ENCODE measurements around the gene MAST3.

MAST3 gene

GRCh38 chr19:18097217-18097992 is at the start of gene MAST3:
Gene MAST3 (plus strand): TSS chr19:18097778. CDS start chr19:18097793, 15 bp downstream.
- peak; percentile 74 for DNase-seq

- peak; percentile 86 for DNase-seq
Observed at GRCh38 chr19:18049385-18049784, 48.2 kb upstream of the MAST3 start.

GRCh38 chr19:18051887-18052286 is 45.7 kb upstream of the MAST3 start:
- DNase-seq: no peak

GRCh38 chr19:18053576-18054219 is 43.9 kb upstream of the MAST3 start:
- DNase-seq: no peak

- DNase-seq: no peak
Observed at GRCh38 chr19:18055967-18056366, 41.6 kb upstream of the MAST3 start.

GRCh38 chr19:18057557-18057956 is 40.0 kb upstream of the MAST3 start:
- DNase-seq: peak; percentile 38

- peak; percentile 88 for DNase-seq
Observed at GRCh38 chr19:18058208-18059009, 39.2 kb upstream of the MAST3 start.

GRCh38 chr19:18059297-18059696 is 38.3 kb upstream of the MAST3 start:
- DNase-seq: no peak

GRCh38 chr19:18059902-18060301 is 37.7 kb upstream of the MAST3 start:
- no peak for DNase-seq

- no peak for DNase-seq
Observed at GRCh38 chr19:18060472-18060871, 37.1 kb upstream of the MAST3 start.

GRCh38 chr19:18062028-18062427 is 35.5 kb upstream of the MAST3 start:
- DNase-seq: no peak

GRCh38 chr19:18063463-18063862 is 34.1 kb upstream of the MAST3 start:
- DNase-seq: no peak

GRCh38 chr19:18065173-18065495 is 32.4 kb upstream of the MAST3 start:
- DNase-seq: no peak

GRCh38 chr19:18068395-18068794 is 29.2 kb upstream of the MAST3 start:
- no peak for DNase-seq

- DNase-seq: no peak
Observed at GRCh38 chr19:18069383-18069782, 28.2 kb upstream of the MAST3 start.

GRCh38 chr19:18070181-18070580 is 27.4 kb upstream of the MAST3 start:
- no peak for DNase-seq

GRCh38 chr19:18072335-18072734 is 25.2 kb upstream of the MAST3 start:
- no peak for DNase-seq

- DNase-seq: no peak
Observed at GRCh38 chr19:18073197-18073596, 24.4 kb upstream of the MAST3 start.

- DNase-seq: no peak
Observed at GRCh38 chr19:18074192-18074591, 23.4 kb upstream of the MAST3 start.

GRCh38 chr19:18083929-18084684 is 13.5 kb upstream of the MAST3 start:
- no peak for DNase-seq

GRCh38 chr19:18085702-18086457 is 11.7 kb upstream of the MAST3 start:
- no peak for DNase-seq

GRCh38 chr19:18086590-18087138 is 10.9 kb upstream of the MAST3 start, which contains the start of gene IL12RB1:
Gene IL12RB1 (minus strand): TSS chr19:18086934. CDS start chr19:18086823, 111 bp downstream.
- DNase-seq: no peak
